AG20443 (cell line): ENCODE measurements around the gene DGKH.
"Not testable (repeated sequence)": the region's sequence is repeated elsewhere in the genome, so short reads cannot be mapped to it uniquely, and the experiment has no call there.

Source experiments
- DNase-seq: peaks from one replicate; pipeline ENCODE4 v3.0.0; 2012; ENCODE audit warnings: low spot score, mixed read lengths

DGKH gene

DNA sequence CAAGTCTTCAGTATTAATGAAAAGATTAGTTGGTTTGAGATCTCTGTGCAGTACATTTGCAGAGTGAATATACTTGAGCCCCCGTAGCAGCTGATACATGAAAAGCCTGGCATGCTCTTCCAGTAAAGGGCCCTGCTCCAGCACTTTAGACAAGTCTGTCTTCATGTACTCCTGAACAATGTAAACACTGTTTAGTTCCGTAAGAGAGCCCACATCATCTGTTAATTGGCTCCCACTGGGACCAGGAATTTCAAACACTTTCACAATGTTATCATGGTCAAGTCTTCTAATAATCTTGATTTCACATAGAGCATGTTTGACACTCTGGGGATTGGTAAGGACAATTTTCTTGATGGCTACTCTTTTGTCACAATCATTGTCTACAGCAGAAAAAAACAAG lies 22.2 kb downstream of the DGKH start:
- not testable (repeated sequence) for DNase-seq

DNA sequence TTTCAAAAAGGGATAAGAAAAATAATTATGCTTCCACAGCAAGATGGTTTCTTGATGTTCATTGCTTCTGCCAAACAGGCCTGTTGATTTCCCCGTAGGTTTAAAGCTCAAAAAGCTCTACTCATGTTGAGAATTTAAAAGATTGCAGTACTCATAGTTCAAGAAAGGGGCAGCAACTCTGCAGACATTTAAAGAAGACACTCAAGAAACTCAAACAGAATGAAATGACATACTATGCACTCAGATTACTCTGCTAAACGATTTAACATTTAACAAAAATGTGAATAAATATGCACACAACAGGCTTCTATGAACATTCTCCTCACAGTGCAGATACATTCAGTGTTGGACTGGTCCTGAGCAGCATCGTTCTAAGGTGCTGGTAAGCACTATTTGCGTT lies 22.7 kb downstream of the DGKH start:
- not testable (repeated sequence) for DNase-seq

DNA sequence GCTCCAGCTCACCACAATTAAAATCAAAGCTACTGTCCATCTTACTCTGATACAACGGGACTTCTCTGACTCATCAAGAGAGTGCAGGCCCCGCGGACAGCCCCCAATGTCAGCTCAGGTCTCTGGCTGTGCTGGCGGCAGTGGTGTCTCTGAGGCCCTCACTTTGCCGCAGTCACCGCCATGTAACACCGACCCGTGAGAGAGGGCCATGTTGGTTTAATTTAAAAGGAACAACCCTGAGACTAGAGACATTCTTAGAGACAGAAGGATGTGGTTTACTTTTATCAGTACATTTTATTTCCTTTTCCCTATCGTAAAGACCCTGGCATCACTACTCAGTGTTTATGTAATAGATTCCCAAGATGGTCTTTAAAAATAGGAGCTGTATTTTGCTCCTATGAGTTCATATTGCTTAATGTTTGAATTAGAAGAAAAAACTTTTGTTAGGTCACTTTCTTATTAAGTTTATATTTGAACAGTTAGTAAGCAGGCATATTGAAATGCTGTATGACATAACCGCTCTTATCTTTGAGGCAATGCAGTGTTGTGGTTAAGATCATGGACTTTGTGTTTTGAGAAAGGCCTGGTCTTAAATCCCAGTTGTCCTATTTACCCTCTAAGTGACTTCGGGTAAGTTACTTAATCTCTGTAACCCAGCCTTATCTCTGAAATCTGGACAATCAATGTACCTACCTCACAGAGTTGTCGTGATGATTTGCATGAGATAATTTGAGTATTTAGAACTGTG lies 23.4 kb downstream of the DGKH start:
- no peak for DNase-seq

DNA sequence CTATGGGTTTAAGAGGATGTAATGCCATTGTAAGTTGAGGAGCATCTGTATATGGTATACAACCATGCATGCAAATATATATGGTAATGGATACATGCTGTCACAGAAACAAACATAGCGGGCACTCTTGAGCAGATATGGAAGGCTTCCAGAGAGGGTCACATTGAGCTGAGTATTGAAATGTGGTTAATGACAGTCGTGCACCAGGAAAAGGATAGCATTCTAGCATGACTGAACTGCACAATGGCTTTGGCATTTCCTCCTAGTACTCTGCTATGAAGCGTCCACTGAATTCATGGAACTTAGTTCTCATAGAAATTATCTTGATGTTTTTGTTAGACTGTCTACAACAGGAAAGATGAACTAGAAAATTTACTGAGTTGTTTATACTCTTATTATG lies 25.2 kb downstream of the DGKH start:
- DNase-seq = no peak

DNA sequence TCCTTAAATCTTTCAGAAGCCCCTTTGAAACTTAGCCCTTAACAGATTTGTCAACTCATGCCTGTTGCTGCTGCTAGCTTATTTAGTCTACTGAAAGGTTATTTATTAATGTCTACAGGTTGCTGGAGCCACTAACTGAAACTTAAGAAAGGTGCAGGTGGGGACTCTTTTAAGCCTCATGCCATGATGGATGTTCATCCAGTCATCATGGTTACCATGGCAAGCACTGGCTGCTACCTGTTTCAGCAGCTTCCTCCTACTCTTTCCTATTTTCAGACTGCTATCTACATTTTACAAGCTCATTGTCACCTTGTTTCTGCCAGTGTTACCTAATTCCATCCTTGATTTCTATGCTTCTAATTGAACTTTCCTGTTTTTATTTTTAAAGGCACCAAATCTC lies 27.1 kb downstream of the DGKH start:
- DNase-seq = no peak

DNA sequence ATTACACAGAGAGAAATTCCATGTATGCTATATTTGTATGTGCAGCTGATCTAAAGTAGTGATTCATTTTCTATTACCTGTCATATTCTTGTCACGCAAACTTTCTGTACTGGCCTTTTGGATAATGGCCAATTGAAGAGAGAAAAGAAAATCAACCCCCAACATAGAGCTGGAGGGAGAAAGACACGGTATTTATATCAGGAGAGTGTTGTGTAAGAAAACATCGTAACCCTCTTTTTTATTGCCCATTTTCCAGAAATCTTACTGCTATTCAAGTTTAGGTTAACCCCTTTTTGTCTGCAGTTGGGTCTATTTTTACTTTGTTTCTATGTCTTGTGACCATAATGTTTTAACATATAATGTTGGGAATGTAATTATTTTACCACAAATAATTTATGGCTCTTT lies 27.9 kb downstream of the DGKH start:
- no peak for DNase-seq

DNA sequence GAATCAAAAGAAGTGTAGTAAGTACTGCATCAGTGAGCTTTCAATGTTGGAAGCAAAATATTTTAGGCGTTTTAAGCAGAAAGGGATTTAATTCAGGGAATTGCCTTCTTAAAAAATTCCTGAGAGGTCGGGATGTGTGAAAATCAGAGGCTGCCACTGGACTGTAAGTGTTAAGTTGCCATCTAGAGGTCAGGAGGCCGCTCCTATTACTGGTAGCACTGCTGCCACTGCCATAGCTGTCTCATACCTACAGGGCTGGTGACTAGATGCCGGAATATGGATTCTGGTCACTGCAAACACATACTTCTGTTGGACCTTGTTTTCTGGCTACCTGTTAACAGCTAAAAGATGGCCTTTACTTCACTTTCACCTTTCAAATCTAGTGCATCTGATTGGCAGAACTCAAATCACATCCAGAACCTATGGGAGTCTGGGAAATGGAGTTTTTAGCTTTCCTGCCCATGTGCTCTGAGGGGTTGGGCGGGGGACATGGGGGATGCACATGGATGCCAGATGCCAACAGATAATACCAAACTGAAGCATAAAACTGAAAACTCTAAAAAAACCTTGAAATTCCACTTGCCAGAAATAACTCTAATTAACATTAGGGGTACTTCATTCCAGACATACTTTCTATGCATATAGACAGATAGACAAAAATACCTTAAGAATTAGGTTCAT lies 29.8 kb downstream of the DGKH start:
- peak; percentile 12 for DNase-seq

DNA sequence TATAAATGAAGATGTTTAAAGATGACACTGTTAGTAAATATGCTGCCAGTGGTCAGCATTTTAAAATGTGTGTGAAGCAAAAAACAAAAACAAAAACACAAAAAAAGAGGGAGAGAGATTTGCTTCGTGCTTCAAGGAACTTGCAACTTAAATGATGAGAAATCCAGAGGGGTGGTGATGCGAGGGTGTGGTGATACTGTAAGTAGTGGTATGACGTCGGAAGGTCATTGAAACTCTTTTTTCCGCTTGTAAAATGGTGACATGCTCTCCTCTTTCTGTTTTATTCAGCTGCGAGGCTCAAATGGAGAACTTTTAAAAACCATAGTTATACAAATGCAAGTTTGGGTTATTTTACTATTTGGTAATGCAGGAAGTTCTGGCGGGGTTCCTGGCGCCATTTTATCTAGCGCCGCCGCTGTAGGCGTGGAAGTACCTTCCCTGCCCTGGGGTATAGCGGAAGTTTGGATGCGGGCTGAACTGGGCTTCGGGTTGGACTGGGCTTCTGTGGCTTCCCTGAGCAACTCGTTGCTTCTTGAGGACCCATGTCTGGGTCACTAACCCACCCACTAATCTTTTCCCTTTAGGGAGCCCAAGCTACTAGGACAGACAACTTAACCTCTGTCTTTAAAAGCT lies 34.8 kb downstream of the DGKH start:
- DNase-seq = no peak

DNA sequence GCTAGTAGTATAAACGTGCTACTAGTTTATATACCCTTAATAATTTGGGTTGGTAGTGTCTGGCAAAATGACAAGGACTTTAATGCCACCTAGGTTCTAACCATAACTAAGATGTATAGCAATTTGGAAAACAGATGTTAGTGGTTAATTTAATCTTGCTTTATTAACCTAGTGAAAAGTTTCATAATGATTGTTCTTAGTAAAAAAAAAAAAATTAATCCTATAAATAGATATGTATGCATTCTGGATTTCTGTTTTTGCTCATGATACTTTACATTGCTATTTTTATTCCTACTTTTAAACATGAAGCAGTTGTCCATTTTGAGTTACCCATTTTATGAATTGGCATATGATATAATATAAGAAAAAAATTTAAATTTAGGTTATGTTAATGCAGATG lies 36.3 kb downstream of the DGKH start:
- no peak for DNase-seq

DNA sequence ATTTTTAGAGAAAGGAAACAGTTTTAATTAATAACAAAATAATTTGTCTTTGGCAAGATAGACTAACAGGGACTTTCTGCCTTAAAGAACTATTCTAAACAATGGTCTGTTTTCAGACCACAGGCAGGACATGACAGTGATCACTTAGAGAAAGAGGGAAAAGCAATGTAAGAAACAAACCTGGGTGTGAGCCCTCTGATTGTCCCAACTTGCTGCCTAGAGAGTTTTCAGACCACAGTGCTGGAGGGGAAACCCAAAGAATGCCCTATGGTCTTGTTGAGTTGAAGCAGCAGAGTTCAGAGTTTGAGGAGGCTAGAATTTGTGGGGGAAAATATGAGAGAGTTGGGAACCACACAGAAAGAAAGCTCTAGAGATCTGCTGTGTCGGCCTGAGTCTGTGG lies 38.1 kb downstream of the DGKH start:
- DNase-seq = no peak

DNA sequence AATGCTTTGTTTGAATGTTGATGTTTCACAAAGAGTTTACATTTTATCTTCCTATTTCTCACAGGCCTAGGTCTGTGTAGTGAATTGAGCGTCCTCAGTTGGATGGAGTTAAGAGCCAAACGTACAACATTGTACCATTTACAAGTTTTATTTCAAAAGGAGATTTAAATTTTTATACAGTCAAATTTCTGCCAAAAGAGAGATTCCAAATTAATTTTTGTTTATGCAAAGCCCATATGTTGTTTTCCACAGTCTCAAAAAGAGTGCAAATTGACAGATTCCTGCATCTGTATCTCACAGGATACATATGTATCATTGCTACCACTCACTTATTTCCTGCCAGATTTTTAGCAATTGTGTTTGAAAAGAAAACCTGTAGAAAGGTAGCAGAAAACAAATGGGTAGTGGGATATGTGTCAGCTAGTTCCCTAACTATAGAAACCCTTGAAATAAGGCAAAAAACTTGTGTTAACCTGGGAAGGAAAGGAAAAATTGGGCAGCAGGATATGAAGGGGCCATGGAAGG lies 46.1 kb downstream of the DGKH start:
- DNase-seq = no peak

DNA sequence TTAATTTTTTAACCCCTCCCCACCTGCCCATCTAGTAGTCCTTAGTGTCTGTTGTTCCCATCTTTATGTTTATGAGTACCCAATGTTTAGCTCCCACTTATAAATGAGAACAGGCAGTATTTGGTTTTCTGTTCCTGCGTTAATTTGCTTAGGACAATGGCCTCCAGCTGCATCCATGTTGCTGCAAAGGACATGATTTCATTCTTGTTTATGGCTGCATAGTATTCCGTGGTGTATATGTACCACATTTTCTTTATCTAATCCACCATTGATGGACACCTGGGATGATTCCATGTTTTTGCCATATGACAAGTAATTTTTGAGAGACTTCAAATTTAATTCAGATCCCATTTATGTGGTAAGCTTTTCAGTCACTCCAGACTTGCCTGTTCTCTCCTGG lies 47.8 kb downstream of the DGKH start:
- DNase-seq = not testable (repeated sequence)

DNA sequence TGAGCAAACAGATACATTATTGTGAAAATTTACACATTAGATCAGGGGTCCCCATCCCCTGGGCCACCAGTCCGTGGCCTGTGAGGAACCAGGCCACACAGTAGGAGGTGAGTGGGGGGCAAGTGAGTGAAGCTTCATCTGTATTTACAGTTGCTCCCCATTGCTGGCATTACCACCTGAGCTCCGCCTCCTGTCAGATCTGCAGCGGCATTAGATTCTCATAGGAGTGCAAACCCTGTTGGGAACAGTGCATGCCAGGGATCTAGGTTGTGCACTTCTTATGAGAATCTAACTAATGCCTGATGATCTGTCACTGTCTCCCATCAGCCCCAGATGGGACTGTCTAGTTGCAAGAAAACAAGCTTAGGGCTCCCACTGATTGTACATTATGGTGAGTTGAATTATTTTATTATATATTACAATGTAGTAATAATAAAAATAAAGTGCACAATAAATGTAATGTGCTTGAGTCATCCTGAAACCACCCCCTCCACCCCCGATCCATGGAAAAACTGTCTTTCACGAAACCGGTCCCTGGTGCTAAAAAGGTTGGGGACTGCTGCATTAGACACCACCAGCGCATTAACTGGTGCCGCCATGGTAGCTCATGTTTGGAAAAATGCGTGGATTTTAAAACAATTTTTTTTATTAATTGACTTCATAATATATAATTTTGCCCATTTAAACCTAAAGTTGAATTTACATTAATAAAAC lies 51.7 kb downstream of the DGKH start:
- no peak for DNase-seq

DNA sequence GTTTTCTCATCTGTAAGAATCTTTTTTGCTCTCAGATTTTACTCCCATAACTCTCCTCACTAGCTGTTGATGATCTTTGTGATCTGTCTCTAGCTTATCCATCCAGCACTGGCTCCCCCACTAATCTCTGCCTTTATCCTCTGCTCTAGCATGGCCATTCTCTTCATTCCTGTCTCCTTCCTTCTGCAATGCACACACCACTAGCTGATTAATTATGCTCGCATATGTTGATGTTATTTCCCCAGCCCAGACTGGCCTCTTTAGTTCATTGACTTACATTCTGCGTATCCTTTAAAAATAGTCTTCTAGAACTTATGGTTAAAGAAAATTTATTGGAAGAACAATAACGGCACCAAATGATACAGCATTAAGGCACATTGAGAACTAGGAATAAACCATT lies 52.5 kb downstream of the DGKH start:
- no peak for DNase-seq

DNA sequence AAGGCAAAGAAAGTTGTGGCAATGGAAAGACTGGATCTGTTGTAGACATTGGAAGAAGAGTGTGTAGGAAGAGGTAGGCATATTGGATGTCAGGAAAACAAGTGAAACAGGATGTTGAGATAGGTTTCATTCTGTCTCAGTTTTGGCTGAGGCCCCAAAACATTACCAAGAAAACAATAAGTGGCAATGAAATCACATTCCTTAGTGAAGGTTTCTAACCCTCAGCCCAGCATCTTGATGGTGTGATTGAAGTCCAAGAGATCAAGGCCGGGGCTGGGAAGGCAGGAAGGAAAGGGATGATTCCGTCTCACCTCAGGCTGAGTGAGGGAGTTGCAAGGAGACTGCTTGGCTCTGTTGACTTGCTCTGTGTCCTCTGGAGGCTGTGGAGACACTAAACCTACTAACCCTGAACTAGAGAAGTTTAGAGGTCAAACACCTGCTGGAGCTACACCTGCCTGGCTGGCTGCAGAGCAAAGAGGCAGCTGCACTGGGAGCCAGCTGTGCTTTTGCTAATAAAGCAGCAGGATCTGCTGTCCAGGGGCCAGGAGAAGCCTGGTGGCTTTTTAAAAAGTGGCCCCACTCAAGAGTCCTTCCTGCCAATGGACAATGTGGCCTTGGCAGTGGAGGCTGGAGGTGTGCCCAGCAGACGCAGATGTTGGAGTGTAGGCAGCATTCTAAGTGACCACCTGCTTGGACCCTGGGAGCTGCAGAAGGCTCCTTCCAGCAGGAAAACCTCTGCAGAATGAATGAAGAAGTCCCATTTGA lies 53.6 kb downstream of the DGKH start:
- peak; percentile 14 for DNase-seq

DNA sequence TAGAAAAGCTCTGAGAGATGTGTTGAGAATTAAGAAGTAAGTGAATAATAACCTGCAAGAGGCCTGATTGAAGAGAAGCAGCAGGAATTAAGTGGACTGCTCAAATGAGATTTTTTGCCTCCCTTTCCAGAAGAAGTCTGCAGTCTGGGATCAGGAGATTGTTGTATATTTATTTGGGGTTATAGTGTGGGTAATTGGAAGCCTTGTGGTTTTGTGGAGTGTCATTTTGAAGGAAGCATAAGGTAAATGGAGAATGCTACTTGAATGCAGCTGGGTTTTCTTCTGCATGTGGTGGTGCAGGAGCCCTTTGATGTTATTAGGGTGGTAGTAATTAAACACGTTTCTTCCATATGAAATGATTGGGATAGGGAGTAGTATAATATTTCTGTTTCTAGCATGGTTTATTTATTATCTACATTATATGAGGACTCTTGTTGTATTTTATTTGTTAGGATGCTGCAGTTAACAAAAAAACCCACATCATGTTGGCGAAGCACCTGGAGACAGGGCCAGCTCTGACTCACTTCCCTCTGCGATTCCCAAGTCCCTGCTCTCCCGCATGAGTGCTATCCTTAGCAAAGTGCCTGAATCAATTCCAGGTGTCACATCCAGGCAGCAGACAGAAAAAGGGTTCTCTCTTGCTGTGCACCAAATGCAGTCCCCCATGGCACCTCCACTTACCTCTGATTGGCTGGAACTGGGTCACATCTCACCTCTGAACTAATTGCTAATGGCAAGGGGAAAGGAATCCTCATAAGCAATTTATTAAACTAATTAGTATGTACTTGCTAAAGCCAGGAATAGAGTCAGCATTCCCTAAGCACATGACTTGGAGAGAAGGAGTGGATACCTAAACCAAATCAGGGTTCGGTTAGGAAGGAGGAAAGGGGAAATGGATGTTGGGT lies 54.8 kb downstream of the DGKH start:
- peak; percentile 34 for DNase-seq

DNA sequence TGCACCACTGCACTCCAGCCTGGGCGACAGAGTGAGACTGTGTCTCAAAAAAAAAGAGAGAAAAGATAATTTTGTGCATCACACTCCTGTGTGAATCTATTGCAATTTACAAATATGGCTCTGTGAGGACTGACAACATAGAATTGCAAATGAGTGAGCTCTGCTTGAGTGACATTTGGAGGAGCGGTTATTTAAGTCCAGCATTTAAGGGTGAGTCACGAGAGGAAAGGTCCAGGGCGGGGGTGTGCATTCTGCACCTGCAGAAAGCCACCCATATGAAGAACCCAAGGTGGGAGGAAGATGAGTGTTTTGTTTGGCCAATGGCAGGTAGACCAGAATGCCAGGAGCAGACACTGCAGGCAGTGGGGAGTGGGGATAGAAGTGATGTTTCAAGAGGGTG lies 58.5 kb downstream of the DGKH start:
- DNase-seq = no peak

DNA sequence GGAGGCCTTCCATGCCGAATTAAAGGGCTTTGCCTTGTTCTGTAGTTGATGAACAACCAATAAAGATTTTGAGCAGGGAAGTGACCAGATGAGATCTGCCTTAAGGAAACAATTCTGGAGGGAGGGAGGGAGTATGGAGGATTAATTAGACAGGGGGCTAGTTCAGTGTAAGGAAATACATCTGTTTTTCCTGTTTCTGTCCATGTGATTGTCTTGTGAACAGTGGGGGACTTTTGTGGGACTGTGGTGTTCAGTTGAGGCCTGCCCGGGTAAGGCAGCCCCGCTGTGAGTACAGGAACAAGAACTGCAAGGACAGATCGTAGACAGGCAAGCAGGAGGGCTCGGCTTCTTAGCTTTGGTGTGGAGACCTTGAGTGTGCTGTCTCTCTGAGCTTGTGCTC lies 59.0 kb downstream of the DGKH start:
- no peak for DNase-seq

DNA sequence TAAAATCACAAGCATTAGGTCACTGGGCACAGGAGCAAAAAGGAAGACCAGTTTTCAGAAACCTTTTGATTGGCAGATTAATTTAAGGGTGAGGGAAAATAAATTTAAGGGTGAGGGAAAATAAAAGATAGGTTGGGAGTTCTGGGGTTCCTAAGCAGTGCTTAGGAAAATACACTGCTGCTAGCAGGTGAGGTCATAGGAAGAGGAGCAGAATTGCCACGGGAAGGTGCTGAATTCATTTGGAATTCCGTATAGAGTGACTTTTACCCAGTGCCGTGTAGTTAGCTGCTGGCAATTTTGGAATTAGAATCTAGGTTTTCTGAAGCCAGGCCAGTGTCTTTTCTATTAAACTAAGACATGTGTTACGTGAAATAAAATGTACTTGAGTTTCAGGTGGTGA lies 59.8 kb downstream of the DGKH start:
- no peak for DNase-seq

DNA sequence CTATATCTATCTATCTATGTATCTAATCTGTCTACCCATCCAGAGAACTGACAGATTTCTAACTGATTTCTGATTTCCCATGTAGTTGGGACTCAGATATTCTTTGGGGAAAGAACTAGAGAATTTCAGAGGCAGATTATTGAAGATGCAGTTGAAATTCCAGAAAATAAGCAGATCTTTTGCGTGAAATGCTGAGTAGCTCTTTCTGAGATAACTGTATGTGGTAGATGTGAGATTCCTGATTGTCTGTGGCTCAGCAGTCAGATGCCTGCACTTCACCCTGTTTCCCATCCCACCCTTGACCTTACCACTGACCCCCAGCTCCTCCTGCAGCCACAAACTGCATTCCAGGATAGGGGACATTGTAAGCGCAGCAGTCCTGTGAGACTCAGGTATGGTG lies 61.5 kb downstream of the DGKH start:
- DNase-seq = no peak
